ENCODE data around the gene TRIM66.

Gene TRIM66

GRCh38 chr11:8729837-8730696 is 47.6 kb upstream of the TRIM66 start:
- DNase-seq (no peak), ATAC-seq (ENCODE audit: insufficient read depth, low read depth) (no peak)

DNA sequence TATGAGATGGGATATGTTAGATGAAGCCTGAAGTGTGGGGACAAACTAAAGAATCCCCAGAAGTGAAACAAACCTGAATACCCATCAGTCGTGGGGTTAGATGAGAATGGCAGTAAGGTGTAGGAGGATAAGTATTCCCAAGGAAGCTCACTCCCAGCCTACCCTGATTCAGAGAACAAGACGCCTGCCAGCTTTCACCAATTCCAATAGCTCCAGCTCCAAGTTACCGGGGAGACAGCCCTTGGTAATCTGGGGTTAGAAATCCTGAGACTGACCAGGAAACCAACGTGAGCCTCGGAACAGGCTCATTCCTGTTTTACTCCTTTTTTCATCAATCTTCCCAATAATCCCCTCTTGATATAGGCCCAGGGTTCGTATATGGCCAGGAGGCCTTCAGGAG is 46.6 kb upstream of the TRIM66 start:
- no peaks in the 10 kb centered on the region for H3K79me2 ChIP-seq (ENCODE audit: insufficient read depth, low read length)
- H4K20me1 ChIP-seq (ENCODE audit: insufficient read depth, low read length): no peaks in the 10 kb centered on the region
- TF ChIP-seq CTCF (IDR thresholded peaks at IDR 0.05; ENCODE audit: borderline replicate concordance, extremely low read depth, low read length, poor library complexity, severe bottlenecking) (no peak), EZH2 (IDR thresholded peaks at IDR 0.05; ENCODE audit: borderline replicate concordance, low read depth, low read length, severe bottlenecking) (no peak)
- no peak overlapping the region for H3K27ac ChIP-seq (ENCODE audit: low read length)
- no peak overlapping the region for H3K4me2 ChIP-seq (ENCODE audit: insufficient read depth, low read length)
- ATAC-seq (ENCODE audit: insufficient read depth, low read depth) (no peak), DNase-seq (no peak)
- H2AFZ ChIP-seq (ENCODE audit: low read depth, low read length): no peak overlapping the region
- no peaks in the 10 kb centered on the region for H3K9me3 ChIP-seq (ENCODE audit: insufficient read depth, low read length, severe bottlenecking)
- no peak overlapping the region for H3K9ac ChIP-seq (ENCODE audit: low read depth, low read length)
- H3K36me3 ChIP-seq (ENCODE audit: insufficient read depth, low read length): no peaks in the 10 kb centered on the region
- no peak overlapping the region for H3K4me3 ChIP-seq (ENCODE audit: low read depth in 1 of 2, low read length in 2 of 2)
- no peaks in the 10 kb centered on the region for H3K27me3 ChIP-seq (ENCODE audit: insufficient read depth, low read length, poor library complexity)
- no peaks in the 10 kb centered on the region for H3K4me1 ChIP-seq (ENCODE audit: insufficient read depth, low read length)

More at GRCh38 chr11:8729837-8730696, 47.6 kb upstream of the TRIM66 start:
- no peak overlapping the region for H3K9ac ChIP-seq (ENCODE audit: low read depth, low read length)
- H3K36me3 ChIP-seq (ENCODE audit: insufficient read depth, low read length): no peaks in the 10 kb centered on the region
- no peak overlapping the region for H3K4me3 ChIP-seq (ENCODE audit: low read depth in 1 of 2, low read length in 2 of 2)
- no peaks in the 10 kb centered on the region for H3K4me1 ChIP-seq (ENCODE audit: insufficient read depth, low read length)
- no peaks in the 10 kb centered on the region for H3K9me3 ChIP-seq (ENCODE audit: insufficient read depth, low read length, severe bottlenecking)
- no peaks in the 10 kb centered on the region for H3K79me2 ChIP-seq (ENCODE audit: insufficient read depth, low read length)
- TF ChIP-seq CTCF (IDR thresholded peaks at IDR 0.05; ENCODE audit: borderline replicate concordance, extremely low read depth, low read length, poor library complexity, severe bottlenecking) (no peak), EZH2 (IDR thresholded peaks at IDR 0.05; ENCODE audit: borderline replicate concordance, low read depth, low read length, severe bottlenecking) (no peak)
- H3K4me2 ChIP-seq (ENCODE audit: insufficient read depth, low read length): no peak overlapping the region
- no peaks in the 10 kb centered on the region for H3K27me3 ChIP-seq (ENCODE audit: insufficient read depth, low read length, poor library complexity)
- no peaks in the 10 kb centered on the region for H4K20me1 ChIP-seq (ENCODE audit: insufficient read depth, low read length)
- H2AFZ ChIP-seq (ENCODE audit: low read depth, low read length): no peak overlapping the region
- H3K27ac ChIP-seq (ENCODE audit: low read length): no peak overlapping the region

- Histone ChIP-seq H3K9ac (ENCODE audit: low read depth, low read length) (no peak overlapping the region), H3K36me3 (ENCODE audit: insufficient read depth, low read length) (no peaks in the 10 kb centered on the region), H2AFZ (ENCODE audit: low read depth, low read length) (no peak overlapping the region), H3K4me2 (ENCODE audit: insufficient read depth, low read length) (no peak overlapping the region), H3K79me2 (ENCODE audit: insufficient read depth, low read length) (no peaks in the 10 kb centered on the region), H3K4me1 (ENCODE audit: insufficient read depth, low read length) (no peaks in the 10 kb centered on the region), H3K27me3 (ENCODE audit: insufficient read depth, low read length, poor library complexity) (no peaks in the 10 kb centered on the region), H3K9me3 (ENCODE audit: insufficient read depth, low read length, severe bottlenecking) (no peaks in the 10 kb centered on the region), H3K4me3 (ENCODE audit: low read depth in 1 of 2, low read length in 2 of 2) (no peak overlapping the region), H3K27ac (ENCODE audit: low read length) (no peak overlapping the region), H4K20me1 (ENCODE audit: insufficient read depth, low read length) (no peaks in the 10 kb centered on the region)
- ATAC-seq (ENCODE audit: insufficient read depth, low read depth) (no peak), DNase-seq (no peak)
- TF ChIP-seq EZH2 (IDR thresholded peaks at IDR 0.05; ENCODE audit: borderline replicate concordance, low read depth, low read length, severe bottlenecking) (no peak), CTCF (IDR thresholded peaks at IDR 0.05; ENCODE audit: borderline replicate concordance, extremely low read depth, low read length, poor library complexity, severe bottlenecking) (no peak)
Observed at GRCh38 chr11:8728563-8728962, 46.1 kb upstream of the TRIM66 start.
